Skeletal muscle satellite cell (primary cell): ENCODE measurements around the gene RASD1.
"Not testable (repeated sequence)": the region's sequence is repeated elsewhere in the genome, so short reads cannot be mapped to it uniquely, and the experiment has no call there.

Experiments used
- H3K27me3 ChIP-seq: 2 replicates; pipeline ENCODE4 v1.7.0; 2013; ENCODE audit warnings: low read length; ENCODE audit not compliant: control insufficient read depth, insufficient read depth
- H3K36me3 ChIP-seq: 2 replicates; pipeline ENCODE4 v1.7.0; 2013; ENCODE audit warnings: mild to moderate bottlenecking, control low read depth, low read length; ENCODE audit not compliant: insufficient read depth
- H3K4me1 ChIP-seq: 2 replicates; pipeline ENCODE4 v1.7.0; 2013; ENCODE audit warnings: low read length; ENCODE audit not compliant: control insufficient read depth, insufficient read depth
- H3K4me2 ChIP-seq: 2 replicates; pipeline ENCODE4 v1.7.0; 2013; ENCODE audit warnings: mild to moderate bottlenecking, low read length
- H3K4me3 ChIP-seq: 2 replicates; pipeline ENCODE4 v1.7.0; 2013; ENCODE audit warnings: low read length
- H3K9ac ChIP-seq: 2 replicates; pipeline ENCODE4 v1.7.0; 2013; ENCODE audit warnings: mild to moderate bottlenecking, low read depth, low read length, moderate library complexity
- H3K9me3 ChIP-seq: replicated peaks from 2 replicates; pipeline ENCODE4 v1.7.0; 2013; ENCODE audit warnings: mild to moderate bottlenecking, control low read depth, low read length

Gene RASD1

DNA sequence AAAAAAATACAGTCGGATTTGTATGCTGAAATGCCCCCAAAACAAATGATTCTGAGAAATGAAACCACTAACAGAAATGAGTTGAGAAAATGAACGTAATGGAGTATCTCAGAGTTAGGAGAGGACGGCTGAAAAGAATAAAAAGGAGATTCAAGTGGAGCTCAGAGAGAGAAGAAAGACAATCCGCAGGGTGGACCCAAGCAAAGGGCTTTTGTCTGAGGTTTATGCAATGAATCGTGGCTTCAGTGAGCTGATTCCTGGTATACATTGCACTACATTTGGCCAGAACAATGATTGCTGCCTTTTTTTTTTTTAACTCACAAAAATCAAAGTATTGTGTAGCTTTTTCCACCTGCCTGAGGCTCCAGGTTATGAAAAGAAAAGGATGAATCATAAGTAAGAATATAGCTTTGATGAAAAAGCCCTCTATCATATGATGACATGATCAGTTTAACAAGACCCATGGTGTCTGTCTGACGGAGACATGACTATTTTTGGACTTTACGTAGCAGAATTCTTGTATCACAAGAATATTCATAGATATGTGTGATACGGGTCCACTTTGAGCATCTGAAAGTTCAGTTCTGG is 23.8 kb downstream of the RASD1 start:
- H3K36me3 ChIP-seq = no peaks in the 10 kb centered on the region
- H3K27me3 ChIP-seq = peaks cover 53% of the 10 kb centered on the region
- peaks cover 6% of the 10 kb centered on the region for H3K4me1 ChIP-seq
- H3K4me3 ChIP-seq = no peak overlapping the region
- no peaks in the 10 kb centered on the region for H3K9me3 ChIP-seq
- no peak overlapping the region for H3K4me2 ChIP-seq
- no peak overlapping the region for H3K9ac ChIP-seq

- H3K4me1 ChIP-seq = peaks cover 7% of the 10 kb centered on the region
- no peak overlapping the region for H3K4me2 ChIP-seq
- H3K4me3 ChIP-seq = no peak overlapping the region
Measured at GRCh38 chr17:17469996-17470395, 26.2 kb downstream of the RASD1 start.

DNA sequence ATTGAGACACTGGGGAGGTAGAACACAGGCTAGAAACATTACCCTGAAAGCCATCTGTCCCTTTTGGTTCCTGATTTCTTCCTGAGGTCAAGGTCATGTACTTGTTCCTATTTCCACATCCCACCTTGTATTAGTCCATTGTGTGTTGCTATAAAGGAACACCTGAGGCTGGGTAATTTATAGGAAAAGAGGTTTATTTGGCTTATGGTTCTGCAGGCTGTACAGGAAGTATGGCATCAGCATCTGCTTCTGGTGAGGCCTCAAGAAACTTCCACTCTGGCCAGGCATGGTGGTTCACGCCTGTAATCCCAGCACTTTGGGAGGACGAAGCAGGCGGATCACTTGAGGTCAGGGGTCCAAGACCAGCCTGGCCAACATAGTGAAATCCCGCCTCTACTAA is 26.8 kb downstream of the RASD1 start:
- Histone ChIP-seq H3K4me2 (no peak overlapping the region), H3K4me3 (no peak overlapping the region), H3K36me3 (no peaks in the 10 kb centered on the region), H3K9me3 (no peaks in the 10 kb centered on the region), H3K27me3 (peaks cover 74% of the 10 kb centered on the region), H3K4me1 (peaks cover 7% of the 10 kb centered on the region), H3K9ac (no peak overlapping the region)

More at GRCh38 chr17:17469996-17470395, 26.2 kb downstream of the RASD1 start:
- no peaks in the 10 kb centered on the region for H3K36me3 ChIP-seq
- H3K27me3 ChIP-seq = peaks cover 68% of the 10 kb centered on the region
- no peak overlapping the region for H3K9ac ChIP-seq
- no peaks in the 10 kb centered on the region for H3K9me3 ChIP-seq

- Histone ChIP-seq H3K27me3 (peaks cover 77% of the 10 kb centered on the region), H3K9me3 (no peaks in the 10 kb centered on the region), H3K4me1 (peaks cover 7% of the 10 kb centered on the region), H3K4me2 (no peak overlapping the region), H3K9ac (no peak overlapping the region), H3K36me3 (no peaks in the 10 kb centered on the region), H3K4me3 (no peak overlapping the region)
Measured at GRCh38 chr17:17468217-17469010, 27.8 kb downstream of the RASD1 start.

- Histone ChIP-seq H3K27me3 (peaks cover 75% of the 10 kb centered on the region), H3K9ac (no peak overlapping the region)
Measured at GRCh38 chr17:17467720-17468119, 28.5 kb downstream of the RASD1 start.

GRCh38 chr17:17467016-17467415 is 29.2 kb downstream of the RASD1 start:
- Histone ChIP-seq H3K27me3 (peaks cover 74% of the 10 kb centered on the region), H3K36me3 (no peaks in the 10 kb centered on the region), H3K9ac (no peak overlapping the region), H3K4me3 (no peak overlapping the region), H3K4me2 (no peak overlapping the region), H3K9me3 (no peaks in the 10 kb centered on the region), H3K4me1 (peaks cover 7% of the 10 kb centered on the region)

More at GRCh38 chr17:17467720-17468119, 28.5 kb downstream of the RASD1 start:
- Histone ChIP-seq H3K4me3 (no peak overlapping the region), H3K9me3 (no peaks in the 10 kb centered on the region), H3K36me3 (no peaks in the 10 kb centered on the region), H3K4me2 (no peak overlapping the region), H3K4me1 (peaks cover 7% of the 10 kb centered on the region)

- Histone ChIP-seq H3K36me3 (no peaks in the 10 kb centered on the region), H3K4me3 (no peak overlapping the region), H3K9ac (no peak overlapping the region), H3K4me2 (no peak overlapping the region), H3K27me3 (peaks cover 77% of the 10 kb centered on the region), H3K9me3 (no peaks in the 10 kb centered on the region), H3K4me1 (peaks cover 7% of the 10 kb centered on the region)
Measured at GRCh38 chr17:17466511-17466910, 29.7 kb downstream of the RASD1 start.

DNA sequence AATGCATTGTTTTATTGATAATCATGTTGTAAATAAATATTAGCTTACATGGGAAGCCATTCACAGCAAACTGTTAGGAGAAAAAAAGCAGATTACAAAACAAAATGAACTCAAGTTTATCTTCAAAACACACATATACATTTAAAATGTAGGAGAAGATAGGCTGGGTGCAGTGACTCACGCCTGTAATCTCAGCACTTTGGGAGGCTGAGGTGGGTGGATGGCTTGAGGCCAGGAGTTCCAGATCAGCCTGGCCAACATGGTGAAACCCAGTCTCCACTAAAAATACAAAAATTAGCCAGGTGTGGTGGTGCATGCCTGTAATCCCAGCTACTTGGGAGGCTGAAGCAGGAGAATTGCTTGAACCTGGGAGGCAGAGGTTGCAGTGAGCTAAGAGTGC is 30.3 kb downstream of the RASD1 start:
- not testable (repeated sequence) for H3K36me3 ChIP-seq, H3K4me3 ChIP-seq
- H3K27me3 ChIP-seq = peaks cover 75% of the 10 kb centered on the region

DNA sequence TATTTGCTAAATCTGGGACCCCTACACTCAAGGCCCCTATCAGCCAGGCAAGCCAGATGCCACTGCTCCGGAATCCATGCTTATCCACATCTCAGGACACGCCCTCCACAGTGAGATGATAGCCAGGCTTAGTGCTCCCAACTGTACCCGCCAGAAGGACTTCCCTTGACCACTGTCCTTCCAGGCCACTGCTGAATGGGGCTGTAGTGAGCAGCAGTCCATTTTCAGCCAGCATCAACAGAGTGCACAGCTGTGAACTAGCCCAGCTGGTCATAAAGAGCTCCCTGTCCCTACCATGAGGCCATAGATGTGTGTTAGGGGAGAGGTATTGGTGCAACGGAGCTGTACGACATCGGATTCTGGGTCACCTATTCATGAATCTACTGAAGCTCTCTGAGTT is 32.4 kb downstream of the RASD1 start:
- Histone ChIP-seq H3K36me3 (no peaks in the 10 kb centered on the region), H3K4me1 (peaks cover 7% of the 10 kb centered on the region), H3K9ac (no peak overlapping the region), H3K27me3 (peaks cover 68% of the 10 kb centered on the region), H3K4me3 (no peak overlapping the region), H3K4me2 (no peak overlapping the region), H3K9me3 (no peaks in the 10 kb centered on the region)

More for the DNA sequence above, 30.3 kb downstream of the RASD1 start:
- H3K9me3 ChIP-seq, H3K4me2 ChIP-seq, H3K9ac ChIP-seq, H3K4me1 ChIP-seq: not testable (repeated sequence)

DNA sequence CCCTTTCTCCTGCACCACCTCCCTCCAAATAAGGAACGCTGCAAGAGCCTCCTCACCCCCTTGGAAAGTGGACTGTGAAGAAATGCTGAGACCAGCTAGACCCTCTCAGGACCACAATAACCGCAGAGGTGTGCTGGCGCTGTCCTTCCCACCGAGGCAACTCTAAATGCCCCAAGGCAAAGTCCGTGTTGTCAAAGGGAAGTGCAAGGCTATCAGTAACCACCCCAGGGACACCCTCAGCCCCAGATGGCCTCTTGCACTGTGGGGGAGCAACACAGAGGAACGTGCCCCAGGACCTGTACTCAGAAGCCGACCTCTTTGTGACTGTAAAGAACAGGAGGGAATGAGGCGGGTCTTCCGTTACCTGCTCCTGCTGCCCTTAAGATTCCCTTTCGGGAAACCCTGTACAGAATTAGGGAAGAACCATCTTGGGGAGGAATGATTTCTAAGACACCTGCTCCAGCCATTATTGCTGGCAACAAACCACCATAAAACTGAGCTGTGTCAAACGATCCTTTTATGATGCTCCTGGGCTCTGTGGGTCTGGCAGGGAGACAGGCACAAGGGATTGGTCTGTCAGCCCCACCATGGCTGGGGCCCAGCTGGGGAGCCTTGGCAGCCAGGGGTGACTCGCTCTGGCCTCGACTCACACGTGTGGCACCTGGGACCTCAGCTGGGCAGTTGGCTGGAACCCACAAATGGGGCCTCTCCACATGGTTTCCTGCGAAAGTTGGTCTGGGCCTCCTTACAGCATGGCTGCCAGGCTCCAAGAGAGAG is 34.0 kb downstream of the RASD1 start:
- no peak overlapping the region for H3K4me3 ChIP-seq
- H3K9ac ChIP-seq = no peak overlapping the region
- H3K27me3 ChIP-seq = peaks cover 53% of the 10 kb centered on the region
- H3K4me1 ChIP-seq = no peaks in the 10 kb centered on the region
- H3K4me2 ChIP-seq = no peak overlapping the region
- no peaks in the 10 kb centered on the region for H3K36me3 ChIP-seq
- no peaks in the 10 kb centered on the region for H3K9me3 ChIP-seq

DNA sequence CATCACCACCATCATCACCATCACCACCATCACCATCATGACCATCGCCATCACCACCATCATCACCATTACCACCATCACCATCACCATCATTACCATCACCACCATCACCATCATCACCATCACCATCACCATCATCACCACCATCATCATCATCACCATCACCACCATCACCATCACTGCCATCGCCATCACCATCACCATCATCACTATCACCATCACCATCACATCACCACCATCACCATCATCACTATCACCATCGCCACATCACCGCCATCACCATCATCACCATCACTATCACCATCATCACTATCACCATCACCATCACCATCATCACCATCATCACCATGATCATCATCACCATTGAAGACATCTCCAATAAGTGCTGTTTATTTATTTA is 36.2 kb downstream of the RASD1 start:
- Histone ChIP-seq H3K27me3 (peaks cover 49% of the 10 kb centered on the region), H3K36me3 (no peaks in the 10 kb centered on the region), H3K4me1 (no peaks in the 10 kb centered on the region), H3K4me2 (no peak overlapping the region), H3K9ac (no peak overlapping the region), H3K9me3 (no peaks in the 10 kb centered on the region), H3K4me3 (no peak overlapping the region)
